C4-2B (cell line): Measurements from ENCODE around the gene CYP2S1.
"Not testable (repeated sequence)": the region's sequence is repeated elsewhere in the genome, so short reads cannot be mapped to it uniquely, and the experiment has no call there.

Experiments used
- H3K27ac ChIP-seq: fragments of 450-650 bp; 2 replicates; pipeline ENCODE4 v1.5.1; 2017
- ZFX ChIP-seq: fragments of 450-650 bp; IDR thresholded peaks from 2 replicates; pipeline ENCODE4 v1.6.1; 2017
- TF ChIP-seq, protein P1 (sequence below): fragments of 450-650 bp; conservative IDR thresholded peaks from 2 replicates; pipeline ENCODE4 v1.5.1; 2017; ENCODE audit warnings: mild to moderate bottlenecking

The CYP2S1 gene

DNA sequence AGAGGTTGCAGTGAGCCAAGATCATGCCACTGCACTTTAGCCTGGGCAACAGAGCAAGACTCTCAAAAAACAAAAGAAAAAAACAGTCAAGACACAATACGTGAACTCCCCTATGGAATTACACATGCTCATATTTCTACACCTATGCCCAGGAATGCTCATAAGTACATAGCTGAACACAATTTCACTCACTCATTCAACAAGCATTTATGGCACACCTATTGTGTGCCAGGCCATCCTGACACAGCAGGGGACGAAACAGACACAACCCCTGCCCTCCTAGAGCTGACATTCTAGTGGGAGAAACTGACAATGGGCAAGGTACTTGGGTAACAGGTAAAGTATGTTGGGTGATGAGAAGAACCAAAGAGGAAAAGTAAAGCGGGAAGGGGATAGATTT, 35.5 kb downstream of the CYP2S1 start:
- H3K27ac ChIP-seq: no peak overlapping the region
- TF ChIP-seq ZFX: no peak
- TF ChIP-seq, protein P1, sequence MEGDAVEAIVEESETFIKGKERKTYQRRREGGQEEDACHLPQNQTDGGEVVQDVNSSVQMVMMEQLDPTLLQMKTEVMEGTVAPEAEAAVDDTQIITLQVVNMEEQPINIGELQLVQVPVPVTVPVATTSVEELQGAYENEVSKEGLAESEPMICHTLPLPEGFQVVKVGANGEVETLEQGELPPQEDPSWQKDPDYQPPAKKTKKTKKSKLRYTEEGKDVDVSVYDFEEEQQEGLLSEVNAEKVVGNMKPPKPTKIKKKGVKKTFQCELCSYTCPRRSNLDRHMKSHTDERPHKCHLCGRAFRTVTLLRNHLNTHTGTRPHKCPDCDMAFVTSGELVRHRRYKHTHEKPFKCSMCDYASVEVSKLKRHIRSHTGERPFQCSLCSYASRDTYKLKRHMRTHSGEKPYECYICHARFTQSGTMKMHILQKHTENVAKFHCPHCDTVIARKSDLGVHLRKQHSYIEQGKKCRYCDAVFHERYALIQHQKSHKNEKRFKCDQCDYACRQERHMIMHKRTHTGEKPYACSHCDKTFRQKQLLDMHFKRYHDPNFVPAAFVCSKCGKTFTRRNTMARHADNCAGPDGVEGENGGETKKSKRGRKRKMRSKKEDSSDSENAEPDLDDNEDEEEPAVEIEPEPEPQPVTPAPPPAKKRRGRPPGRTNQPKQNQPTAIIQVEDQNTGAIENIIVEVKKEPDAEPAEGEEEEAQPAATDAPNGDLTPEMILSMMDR: no peak

DNA sequence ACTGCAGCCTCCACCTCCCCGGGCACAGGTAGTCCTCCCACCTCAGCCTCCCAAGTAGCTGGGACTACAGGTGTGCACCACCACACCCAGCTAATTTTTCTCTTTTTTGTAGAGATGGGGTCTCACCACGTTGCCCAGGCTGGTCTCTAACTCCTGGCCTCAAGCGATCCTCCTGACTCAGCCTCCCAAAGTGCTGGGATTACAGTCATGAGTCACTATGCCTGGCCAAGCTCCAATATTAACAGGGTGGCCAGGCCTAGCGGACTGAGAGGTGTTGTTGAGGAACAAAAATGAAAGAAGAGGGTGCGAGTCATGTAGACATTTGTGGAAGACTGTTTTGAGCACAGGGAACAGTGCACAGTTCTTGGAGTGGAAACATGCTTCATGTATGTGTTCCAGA, 36.3 kb downstream of the CYP2S1 start:
- H3K27ac ChIP-seq: not testable (repeated sequence)

DNA sequence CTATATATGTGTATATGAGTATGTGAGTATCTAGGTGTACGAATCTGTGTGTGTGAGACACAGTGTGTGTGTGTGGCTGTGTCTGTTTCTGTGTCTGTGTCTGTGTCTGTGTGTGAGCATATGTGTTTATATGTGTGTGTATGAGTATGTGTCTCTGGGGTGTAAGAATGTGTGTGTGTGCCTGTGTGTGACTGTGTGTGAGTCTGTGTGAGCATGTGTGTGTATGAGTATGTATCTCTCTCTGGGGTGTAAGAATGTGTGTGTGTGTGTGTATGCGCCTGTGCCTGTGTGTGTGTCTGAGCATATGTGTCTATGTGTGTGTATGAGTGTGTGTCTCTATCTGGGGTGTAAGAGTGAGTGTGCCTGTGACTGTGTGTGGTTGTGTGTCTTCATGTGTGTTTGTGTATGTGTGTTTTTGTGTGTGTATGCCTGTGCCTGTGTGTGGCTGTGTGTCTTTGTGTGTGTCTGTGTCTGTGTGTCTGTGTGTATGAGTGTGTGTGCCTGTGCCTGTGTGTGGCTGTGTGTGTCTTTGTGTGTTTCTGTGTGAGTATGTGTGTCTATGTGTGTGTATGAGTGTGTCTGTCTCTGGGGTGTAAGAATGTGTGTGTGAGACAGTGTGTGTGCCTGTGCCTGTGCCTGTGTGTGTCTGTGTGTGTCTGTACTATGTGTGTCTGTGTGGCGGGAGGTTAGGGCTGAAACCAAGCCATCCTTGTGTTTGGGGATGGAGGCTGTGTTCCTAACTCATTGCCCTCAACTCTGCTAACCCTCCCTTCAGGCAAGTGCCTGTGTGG, 37.2 kb downstream of the CYP2S1 start:
- no peak overlapping the region for H3K27ac ChIP-seq
- TF ChIP-seq, protein P1: no peak
- TF ChIP-seq ZFX: no peak

DNA sequence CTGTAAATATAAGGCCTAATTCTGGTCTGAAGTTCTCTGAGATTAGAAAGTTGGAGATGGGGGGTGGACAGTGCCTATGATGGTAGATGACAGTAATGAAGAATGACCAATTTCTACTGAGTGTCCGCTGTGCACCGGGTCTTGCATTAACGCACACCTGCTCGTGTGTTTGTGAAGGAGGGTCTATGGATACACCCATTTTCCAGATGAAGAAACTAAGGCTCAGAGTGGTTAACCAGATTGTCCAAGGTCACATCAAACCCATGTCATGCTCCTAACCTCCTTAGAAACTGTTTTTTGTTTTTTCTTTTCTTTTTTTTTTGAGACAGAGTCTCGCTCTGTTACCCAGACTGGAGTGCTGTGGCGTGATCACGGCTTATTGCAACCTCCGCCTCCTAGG, 39.7 kb downstream of the CYP2S1 start:
- no peak for TF ChIP-seq ZFX
- TF ChIP-seq, protein P1: no peak
- H3K27ac ChIP-seq: no peak overlapping the region

DNA sequence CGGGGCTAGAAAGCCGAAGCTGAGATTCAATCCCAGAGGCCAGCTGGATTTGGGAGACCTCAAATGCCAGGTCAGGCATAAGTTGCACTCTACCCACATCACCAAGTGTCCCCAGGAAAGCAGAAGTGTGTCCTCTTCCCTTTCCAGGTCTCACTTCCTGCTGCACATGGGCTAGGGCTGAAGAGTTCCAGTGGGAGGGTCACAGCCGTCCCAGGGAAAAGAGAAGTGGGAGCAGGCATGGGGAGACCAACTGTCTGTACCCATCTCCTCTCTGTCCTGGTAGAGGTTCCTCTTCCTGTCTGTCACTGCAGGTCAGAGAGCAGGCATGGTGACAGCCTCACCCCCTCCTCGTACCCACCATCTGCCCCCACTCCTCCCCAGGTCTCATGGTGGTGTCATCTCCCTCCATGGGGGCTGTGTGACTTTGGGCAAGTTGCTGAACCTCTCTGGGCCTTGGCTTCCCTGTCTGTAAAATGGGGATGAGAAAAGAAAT, 40.8 kb downstream of the CYP2S1 start:
- no peak overlapping the region for H3K27ac ChIP-seq
- TF ChIP-seq, protein P1: no peak
- TF ChIP-seq ZFX: no peak

DNA sequence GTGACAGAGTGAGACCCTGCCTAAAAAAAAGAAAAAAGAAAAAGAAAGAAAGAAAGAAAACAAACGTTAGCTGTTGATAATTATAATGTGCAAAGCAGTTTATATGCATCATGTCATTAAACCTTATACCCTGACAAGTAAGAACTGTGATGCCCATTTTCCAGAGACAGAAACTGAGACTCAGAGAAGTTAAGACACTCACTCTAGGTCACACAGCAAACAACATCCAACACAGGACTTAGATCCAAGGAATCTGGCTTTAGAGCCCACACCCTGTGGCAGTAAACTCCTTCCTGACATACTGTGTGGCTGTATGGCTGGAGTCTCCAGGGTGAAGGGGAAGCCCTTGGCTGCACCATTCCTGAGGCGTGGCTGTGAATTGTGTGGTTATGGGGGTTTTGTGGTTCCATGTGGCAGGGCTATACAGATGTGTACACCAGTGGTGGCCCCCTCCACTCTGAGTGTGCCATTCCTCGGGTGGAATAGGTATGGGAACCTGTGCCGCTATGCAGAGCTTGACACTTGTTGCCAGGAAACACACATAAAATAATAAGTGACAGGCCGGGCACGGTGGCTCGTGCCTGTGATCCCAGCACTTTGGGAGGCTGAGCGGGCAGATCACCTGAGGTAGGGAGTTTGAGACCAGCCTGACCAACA, 41.6 kb downstream of the CYP2S1 start:
- no peak overlapping the region for H3K27ac ChIP-seq
- TF ChIP-seq, protein P1: no peak
- no peak for TF ChIP-seq ZFX

DNA sequence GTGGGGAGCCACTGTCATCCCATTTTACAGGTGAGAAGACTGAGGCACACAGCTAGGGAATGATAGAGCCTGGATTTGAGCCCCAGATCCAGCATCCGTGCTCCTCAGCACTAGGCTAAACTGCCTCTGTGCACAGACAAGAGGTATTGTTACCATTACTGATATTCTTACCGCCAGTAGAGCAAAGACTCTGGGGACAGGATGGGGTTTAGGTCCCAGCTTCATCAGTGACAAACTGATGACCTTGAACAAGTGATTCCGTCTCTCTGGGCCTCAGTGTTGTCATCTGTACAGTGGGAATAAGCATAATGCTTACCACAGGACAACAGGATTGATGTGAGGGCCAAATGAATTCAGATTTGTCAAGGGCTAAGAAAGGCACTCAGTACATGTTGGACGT, 42.5 kb downstream of the CYP2S1 start:
- no peak overlapping the region for H3K27ac ChIP-seq
- no peak for TF ChIP-seq ZFX
- TF ChIP-seq, protein P1: no peak
